ENCODE data around the gene POLQ. TPM values are rescaled to one million over a fixed set of nuclear protein-coding genes. Genes with fewer than 3 reads are reported as not detected.
A peak's percentile ranks its signal among the peaks of the same experiment; 100 is the strongest.

POLQ gene
- polyA plus RNA-seq, 3 donors = 0.03 TPM; not detected in 1

GRCh38 chr3:121531269-121531668 is 14.5 kb downstream of the POLQ start:
- Mint-ChIP-seq H3K4me3 (no peak overlapping the region), H3K9me3 (no peaks in the 10 kb centered on the region), H3K4me1 (no peaks in the 10 kb centered on the region), H3K36me3 (peaks cover 40 to 77% of the 10 kb centered on the region in 2 donors), H3K27ac (peak overlapping the region in 1 of 7 donors; percentile 43), H3K27me3 (ENCODE audit: low read depth in 3 of 3) (no peaks in the 10 kb centered on the region)
- no peak for DNase-seq
- no peaks in the 10 kb centered on the region for H3K9me3 ChIP-seq (replicated peaks in 1 of 2; ENCODE audit: control insufficient read depth in 1 of 2, insufficient read depth in 1 of 2, low read length in 2 of 2)
- H3K27me3 ChIP-seq (ENCODE audit: control insufficient read depth in 2 of 2, insufficient read depth in 2 of 2, low read length in 2 of 2) = no peaks in the 10 kb centered on the region
- no peak overlapping the region for H3K27ac ChIP-seq (ENCODE audit: low read depth in 1 of 2, low read length in 2 of 2)
- H3K4me3 ChIP-seq (replicated peaks in 1 of 3; ENCODE audit: low read depth in 2 of 3, low read length in 3 of 3) = no peak overlapping the region
- intact Hi-C loops (cut with micrococcal nuclease) = no loop called here
- H3K9ac ChIP-seq (ENCODE audit: insufficient read depth, low read length, poor library complexity, severe bottlenecking) = no peak overlapping the region
- H2AFZ ChIP-seq (ENCODE audit: insufficient read depth, low read depth, low read length, poor library complexity, severe bottlenecking) = no peak overlapping the region
- H3K4me1 ChIP-seq (ENCODE audit: control insufficient read depth in 1 of 2, insufficient read depth in 2 of 2, low read length in 2 of 2) = no peaks in the 10 kb centered on the region
- no peaks in the 10 kb centered on the region for H4K20me1 ChIP-seq (ENCODE audit: insufficient read depth, low read length)
- no peaks in the 10 kb centered on the region for H3K79me2 ChIP-seq (ENCODE audit: insufficient read depth, low read length)
- peaks cover 47 to 88% of the 10 kb centered on the region in 2 donors for H3K36me3 ChIP-seq (replicated peaks in 1 of 2; ENCODE audit: control insufficient read depth in 1 of 2, insufficient read depth in 2 of 2, low read length in 2 of 2)
- no peak for TF ChIP-seq CTCF (IDR thresholded peaks at IDR 0.05)
- H3K4me2 ChIP-seq (replicated peaks; ENCODE audit: extremely low read depth, low read length, poor library complexity, severe bottlenecking) = no peak overlapping the region

GRCh38 chr3:121529308-121529707 is 16.5 kb downstream of the POLQ start:
- intact Hi-C loops (cut with micrococcal nuclease) = no loop called here
- H3K9me3 ChIP-seq (replicated peaks in 1 of 2; ENCODE audit: control insufficient read depth in 1 of 2, insufficient read depth in 1 of 2, low read length in 2 of 2) = no peaks in the 10 kb centered on the region
- H3K27ac Mint-ChIP-seq = no peak overlapping the region
- no peak overlapping the region for H2AFZ ChIP-seq (ENCODE audit: insufficient read depth, low read depth, low read length, poor library complexity, severe bottlenecking)
- H3K79me2 ChIP-seq (ENCODE audit: insufficient read depth, low read length) = no peaks in the 10 kb centered on the region
- H3K36me3 Mint-ChIP-seq = peaks cover 40 to 77% of the 10 kb centered on the region in 2 donors
- H3K9me3 Mint-ChIP-seq = peaks cover 0 to 2% (median 0%) of the 10 kb centered on the region in 7 donors
- no peak overlapping the region for H3K4me3 Mint-ChIP-seq
- no peak for DNase-seq
- H4K20me1 ChIP-seq (ENCODE audit: insufficient read depth, low read length) = no peaks in the 10 kb centered on the region
- H3K9ac ChIP-seq (ENCODE audit: insufficient read depth, low read length, poor library complexity, severe bottlenecking) = no peak overlapping the region
- TF ChIP-seq CTCF (IDR thresholded peaks at IDR 0.05) = no peak
- WGBS (ENCODE audit: insufficient coverage) = no CpG with 5 or more reads among the region's 3 CpGs
- no peaks in the 10 kb centered on the region for H3K4me1 ChIP-seq (ENCODE audit: control insufficient read depth in 1 of 2, insufficient read depth in 2 of 2, low read length in 2 of 2)
- H3K27ac ChIP-seq (ENCODE audit: low read depth in 1 of 2, low read length in 2 of 2) = no peak overlapping the region
- peaks cover 48 to 83% of the 10 kb centered on the region in 2 donors for H3K36me3 ChIP-seq (replicated peaks in 1 of 2; ENCODE audit: control insufficient read depth in 1 of 2, insufficient read depth in 2 of 2, low read length in 2 of 2)
- H3K4me3 ChIP-seq (replicated peaks in 1 of 3; ENCODE audit: low read depth in 2 of 3, low read length in 3 of 3) = no peak overlapping the region
- no peak overlapping the region for H3K4me2 ChIP-seq (replicated peaks; ENCODE audit: extremely low read depth, low read length, poor library complexity, severe bottlenecking)
- no peaks in the 10 kb centered on the region for H3K27me3 Mint-ChIP-seq (ENCODE audit: low read depth in 3 of 3)
- H3K27me3 ChIP-seq (ENCODE audit: control insufficient read depth in 2 of 2, insufficient read depth in 2 of 2, low read length in 2 of 2) = no peaks in the 10 kb centered on the region
- H3K4me1 Mint-ChIP-seq = no peaks in the 10 kb centered on the region

Measured in CD14-positive monocyte (primary cell).